Endodermal cell (in vitro differentiated cells): ENCODE results near the gene ANKRD33B. TPM values are rescaled to one million over a fixed set of nuclear protein-coding genes. Genes with fewer than 3 reads are reported as not detected.

Source experiments
- DNase-seq: peaks from one replicate; pipeline ENCODE4 v3.0.0-alpha.2; 2017
- H3K27ac ChIP-seq: 2 replicates; pipeline ENCODE4 v1.5.1; 2013; ENCODE audit warnings: mild to moderate bottlenecking, low read depth, low read length, moderate library complexity
- H3K27me3 ChIP-seq: 2 replicates; pipeline ENCODE4 v1.6.1; 2013; ENCODE audit warnings: mild to moderate bottlenecking, low read length, moderate library complexity; ENCODE audit not compliant: insufficient read depth, control insufficient read depth, poor library complexity, severe bottlenecking
- H3K36me3 ChIP-seq: 2 replicates; pipeline ENCODE4 v1.7.0; 2013; ENCODE audit warnings: mild to moderate bottlenecking, low read length, moderate library complexity; ENCODE audit not compliant: control insufficient read depth, insufficient read depth
- H3K4me1 ChIP-seq: one replicate; pipeline ENCODE4 v1.7.0; 2013; ENCODE audit warnings: low read length; ENCODE audit not compliant: control insufficient read depth, insufficient read depth
- H3K4me3 ChIP-seq: 2 replicates; pipeline ENCODE4 v1.5.1; 2013; ENCODE audit warnings: mild to moderate bottlenecking, low read length, moderate library complexity
- H3K9ac ChIP-seq: 2 replicates; pipeline ENCODE4 v1.6.1; 2013; ENCODE audit warnings: mild to moderate bottlenecking, low read length, moderate library complexity; ENCODE audit not compliant: poor library complexity, severe bottlenecking; ENCODE audit errors: extremely low read depth
- H3K9me3 ChIP-seq: 2 replicates; pipeline ENCODE4 v1.6.1; 2013; ENCODE audit warnings: mild to moderate bottlenecking, low read length, moderate library complexity; ENCODE audit not compliant: control insufficient read depth
- H3K27ac Mint-ChIP-seq: 2 replicates; pipeline ENCODE4 v1.8.0; 2020; ENCODE audit warnings: mixed read lengths
- H3K27me3 Mint-ChIP-seq: 2 replicates; pipeline ENCODE4 v1.8.0; 2021; ENCODE audit warnings: mild to moderate bottlenecking, mixed read lengths; ENCODE audit not compliant: insufficient read depth
- H3K36me3 Mint-ChIP-seq: 2 replicates; pipeline ENCODE4 v1.8.0; 2020; ENCODE audit warnings: low read depth, mixed read lengths
- H3K4me1 Mint-ChIP-seq: 2 replicates; pipeline ENCODE4 v1.8.0; 2020; ENCODE audit warnings: mixed read lengths
- H3K4me3 Mint-ChIP-seq: 2 replicates; pipeline ENCODE4 v1.8.0; 2020; ENCODE audit warnings: mild to moderate bottlenecking, moderate library complexity, mixed read lengths
- H3K9me3 Mint-ChIP-seq: 2 replicates; pipeline ENCODE4 v1.8.0; 2020; ENCODE audit warnings: mild to moderate bottlenecking, mixed read lengths
- CTCF ChIP-seq: fragments of 200-600 bp; sonication (generic); conservative IDR thresholded peaks from 2 replicates; pipeline ENCODE4 v1.5.0; 2021; ENCODE audit warnings: antibody characterized with exemption, mild to moderate bottlenecking
- WGBS, 2 experiments: methylation state at CpG; one replicate each; pipeline versions ENCODE4 v1.1.5 to v1.1.7; 2013; ENCODE audit warnings: missing lambda C conversion rate in 2 of 2, mixed read lengths in 1 of 2; ENCODE audit not compliant: insufficient coverage in 1 of 2, insufficient read length in 1 of 2; 5-methylcytosine and 5-hydroxymethylcytosine counted together
- total RNA-seq, 2 donors: library from RNA; stranded (reverse); fragmentation: NEBNext Ultra II Directional in 1 of 2; extraction: Animal tissue kit (Norgen Biotek cat#: 25700) in 1 of 2; gene quantifications; 2 replicates in 1 of 2; 3 replicates in 1 of 2; pipeline ENCODE4 v1.2.1, GENCODE V29; 2021

The ANKRD33B gene
- total RNA-seq, 2 donors from 2014 or later = 21.9 to 37.2 TPM

GRCh38 chr5:10562201-10563109 lies 1.4 kb upstream of the ANKRD33B start:
- H3K27me3 Mint-ChIP-seq = peaks cover 79% of the 10 kb centered on the region
- no peak for DNase-seq
- peaks cover 39% of the 10 kb centered on the region for H3K27me3 ChIP-seq
- no peaks in the 10 kb centered on the region for H3K36me3 ChIP-seq
- H3K36me3 Mint-ChIP-seq = no peaks in the 10 kb centered on the region
- H3K9ac ChIP-seq = no peak overlapping the region
- no peak for TF ChIP-seq CTCF
- H3K9me3 Mint-ChIP-seq = no peaks in the 10 kb centered on the region
- H3K27ac ChIP-seq = no peak overlapping the region
- H3K4me1 ChIP-seq = peaks cover 10% of the 10 kb centered on the region
- no peaks in the 10 kb centered on the region for H3K9me3 ChIP-seq
- H3K4me3 ChIP-seq = peak overlapping the region; percentile 74
- peaks cover 36% of the 10 kb centered on the region for H3K4me1 Mint-ChIP-seq
- WGBS, 2 experiments = 68 to 81% methylated on average over 26 to 45 of the region's 45 CpGs
- peak overlapping the region; percentile 80 for H3K4me3 Mint-ChIP-seq
- H3K27ac Mint-ChIP-seq = peak overlapping the region; percentile 30

GRCh38 chr5:10563110-10563944 lies 543 bp upstream of the ANKRD33B start:
- no peaks in the 10 kb centered on the region for H3K9me3 ChIP-seq
- H3K27me3 ChIP-seq = peaks cover 39% of the 10 kb centered on the region
- H3K4me1 ChIP-seq = peaks cover 15% of the 10 kb centered on the region
- H3K27ac ChIP-seq = no peak overlapping the region
- Mint-ChIP-seq H3K9me3 (no peaks in the 10 kb centered on the region), H3K4me3 (peak overlapping the region; percentile 80), H3K27ac (peak overlapping the region; percentile 30), H3K27me3 (peaks cover 80% of the 10 kb centered on the region), H3K4me1 (peaks cover 36% of the 10 kb centered on the region), H3K36me3 (no peaks in the 10 kb centered on the region)
- peak overlapping the region; percentile 68 for H3K9ac ChIP-seq
- peak; percentile 92 for DNase-seq
- WGBS, 2 experiments = 5 to 7% methylated on average over 31 to 76 of the region's 76 CpGs
- TF ChIP-seq CTCF = no peak
- H3K36me3 ChIP-seq = no peaks in the 10 kb centered on the region
- peak overlapping the region; percentile 74 for H3K4me3 ChIP-seq
